BLaER1 treated with 17β-estradiol and CSF1 and Interleukin-3, amounts not matched to agents 10 nM and 100 nM (cell line): ENCODE measurements around the gene MRPL39.

Experiments used
- H3K27ac ChIP-seq, 11 experiments: shearing (Covaris generic); formaldehyde crosslinking; 2 replicates each; pipeline ENCODE4 v1.8.1; 2022
- H3K27me3 ChIP-seq, 11 experiments: shearing (Covaris generic); formaldehyde crosslinking; 2 replicates each; pipeline ENCODE4 v1.8.1; 2022
- H3K36me3 ChIP-seq, 11 experiments: shearing (Covaris generic); formaldehyde crosslinking; 2 replicates each; pipeline ENCODE4 v1.8.1; 2022
- H3K4me1 ChIP-seq, 10 experiments: shearing (Covaris generic); formaldehyde crosslinking; 2 replicates each; pipeline ENCODE4 v1.8.1; 2022
- H3K4me2 ChIP-seq, 11 experiments: shearing (Covaris generic); formaldehyde crosslinking; 2 replicates each; pipeline ENCODE4 v1.8.1; 2022
- H3K4me3 ChIP-seq, 10 experiments: shearing (Covaris generic); formaldehyde crosslinking; 2 replicates each; pipeline ENCODE4 v1.8.1; 2022
- H3K9ac ChIP-seq, 11 experiments: shearing (Covaris generic); formaldehyde crosslinking; 2 replicates each; pipeline ENCODE4 v1.8.1; 2022
- H3K9me3 ChIP-seq, 11 experiments: shearing (Covaris generic); formaldehyde crosslinking; replicated peaks in 1 of 11; 2 replicates each; pipeline ENCODE4 v1.8.1; 2022
- H4K20me1 ChIP-seq, 11 experiments: shearing (Covaris generic); formaldehyde crosslinking; 2 replicates each; pipeline ENCODE4 v1.8.1; 2022
- Cebpa-rat ChIP-seq, 11 experiments: shearing (Covaris generic); IDR thresholded peaks; 2 replicates each; pipeline ENCODE4 v1.8.1; 2022

The MRPL39 gene

DNA sequence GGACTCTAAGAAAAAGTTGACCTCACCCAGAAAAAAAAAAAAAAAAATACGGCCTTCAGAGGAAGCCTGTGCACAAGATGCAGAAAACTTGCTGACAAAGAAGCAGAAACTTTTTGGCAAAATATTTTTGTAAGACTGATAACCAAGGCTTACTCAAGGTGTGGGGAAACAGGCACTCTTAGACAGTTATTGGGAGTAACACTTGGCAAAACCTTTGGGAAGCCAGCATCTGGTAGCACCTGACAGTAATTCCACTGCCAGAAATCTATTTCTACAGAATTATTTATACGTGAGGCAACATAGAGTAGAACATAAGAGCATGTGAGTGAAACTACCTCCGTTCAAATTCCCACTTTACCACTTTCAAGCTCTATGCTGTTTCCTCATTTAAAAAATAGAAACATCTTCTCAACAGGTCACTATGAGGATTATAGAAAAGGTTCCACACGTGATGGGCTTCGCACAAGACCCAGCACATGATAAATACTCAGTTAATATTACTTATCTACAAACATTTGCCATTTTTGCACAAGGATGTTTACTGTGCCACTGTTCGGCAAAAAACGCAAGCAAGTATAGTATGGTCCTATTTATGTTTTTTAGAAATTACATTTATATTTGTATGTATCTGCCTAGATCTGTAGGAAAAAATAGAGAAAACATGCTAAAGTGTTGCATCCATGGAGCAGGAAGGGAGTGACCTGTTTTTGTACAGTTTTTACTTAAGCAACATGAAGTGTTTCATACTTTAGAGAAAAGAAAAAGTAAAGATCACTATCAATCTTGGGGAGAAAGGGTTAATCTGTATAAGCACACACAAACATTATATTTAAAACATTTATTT is 22.2 kb downstream of the MRPL39 start:
- Histone ChIP-seq H3K36me3 (peaks cover 41 to 98% (median 63%) of the 10 kb centered on the region in 11 experiments), H3K27me3 (no peaks in the 10 kb centered on the region)
- no peak for TF ChIP-seq Cebpa-rat (IDR thresholded peaks at IDR 0.05)

DNA sequence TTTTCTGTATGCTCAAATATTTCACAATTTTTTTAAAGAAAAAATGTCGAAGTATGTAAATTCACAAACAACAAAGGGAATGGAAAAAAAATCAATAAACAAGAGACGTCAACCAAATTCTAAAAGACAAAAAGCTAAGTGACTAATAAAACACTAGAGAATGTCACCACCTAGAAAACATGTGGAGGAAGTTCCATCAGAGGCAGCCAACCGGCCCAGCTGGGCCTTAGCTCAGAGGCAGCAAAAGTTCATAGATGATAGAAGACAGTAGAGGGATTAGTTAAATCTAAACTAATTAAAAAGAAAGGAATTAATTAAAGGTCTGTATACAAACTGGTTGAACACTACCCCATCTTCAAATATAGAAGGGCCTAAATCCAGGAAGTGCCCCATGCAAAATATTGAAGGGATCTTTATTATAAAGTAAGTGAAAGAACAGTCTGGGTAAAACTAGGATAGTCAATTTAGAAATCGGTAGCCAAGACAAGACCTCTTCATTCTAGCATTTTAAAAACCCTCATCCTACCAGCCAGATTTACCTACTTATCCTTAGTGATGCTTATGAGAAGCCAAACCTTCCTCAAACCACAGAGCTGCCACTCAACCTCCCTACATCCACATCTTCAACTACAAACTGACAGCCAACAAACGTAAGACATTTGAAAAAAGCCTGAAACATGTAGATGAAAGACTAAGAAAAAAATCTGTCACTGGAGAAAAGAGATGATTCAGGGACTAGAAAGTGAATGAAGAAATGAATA is 23.7 kb downstream of the MRPL39 start:
- no peak for TF ChIP-seq Cebpa-rat (IDR thresholded peaks at IDR 0.05)
- Histone ChIP-seq H3K4me1 (peaks cover 0 to 11% (median 0%) of the 10 kb centered on the region in 10 experiments; a peak in 3 of 20 replicates), H3K27me3 (no peaks in the 10 kb centered on the region), H4K20me1 (no peaks in the 10 kb centered on the region), H3K9me3 (no peaks in the 10 kb centered on the region), H3K4me2 (no peak overlapping the region), H3K4me3 (no peak overlapping the region), H3K9ac (no peak overlapping the region), H3K36me3 (peaks cover 31 to 91% (median 48%) of the 10 kb centered on the region in 11 experiments), H3K27ac (no peak overlapping the region)

More for the DNA sequence above, 22.2 kb downstream of the MRPL39 start:
- Histone ChIP-seq H4K20me1 (no peaks in the 10 kb centered on the region), H3K4me2 (no peak overlapping the region), H3K9me3 (no peaks in the 10 kb centered on the region), H3K4me1 (peaks cover 0 to 11% (median 0%) of the 10 kb centered on the region in 10 experiments; a peak in 3 of 20 replicates), H3K9ac (no peak overlapping the region), H3K27ac (no peak overlapping the region), H3K4me3 (no peak overlapping the region)

DNA sequence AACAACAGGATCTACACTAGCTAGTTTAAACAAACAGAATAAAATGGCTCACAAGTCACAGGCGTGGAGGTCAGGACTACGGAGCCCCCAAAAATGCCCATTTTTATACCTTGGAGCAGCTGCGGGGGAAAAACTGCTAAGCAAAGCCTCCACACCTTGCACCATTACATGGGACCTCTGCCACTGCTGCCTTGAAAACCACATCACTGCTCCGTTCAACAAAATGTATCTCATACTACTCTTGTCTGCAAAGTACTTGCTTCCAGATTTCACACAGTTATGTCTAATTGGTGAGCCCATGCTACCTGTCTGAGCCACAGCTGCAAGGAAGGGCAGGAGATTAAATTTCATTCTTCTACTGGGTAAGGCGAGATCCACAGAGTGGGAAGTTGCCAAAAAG is 24.4 kb downstream of the MRPL39 start:
- Histone ChIP-seq H3K27me3 (no peaks in the 10 kb centered on the region), H3K9ac (no peak overlapping the region), H3K4me1 (peaks cover 0 to 11% (median 0%) of the 10 kb centered on the region in 10 experiments; a peak in 3 of 20 replicates), H3K36me3 (peaks cover 31 to 91% (median 48%) of the 10 kb centered on the region in 11 experiments), H3K4me2 (no peak overlapping the region), H3K4me3 (no peak overlapping the region), H4K20me1 (no peaks in the 10 kb centered on the region), H3K9me3 (no peaks in the 10 kb centered on the region), H3K27ac (no peak overlapping the region)
- no peak for TF ChIP-seq Cebpa-rat (IDR thresholded peaks at IDR 0.05)

DNA sequence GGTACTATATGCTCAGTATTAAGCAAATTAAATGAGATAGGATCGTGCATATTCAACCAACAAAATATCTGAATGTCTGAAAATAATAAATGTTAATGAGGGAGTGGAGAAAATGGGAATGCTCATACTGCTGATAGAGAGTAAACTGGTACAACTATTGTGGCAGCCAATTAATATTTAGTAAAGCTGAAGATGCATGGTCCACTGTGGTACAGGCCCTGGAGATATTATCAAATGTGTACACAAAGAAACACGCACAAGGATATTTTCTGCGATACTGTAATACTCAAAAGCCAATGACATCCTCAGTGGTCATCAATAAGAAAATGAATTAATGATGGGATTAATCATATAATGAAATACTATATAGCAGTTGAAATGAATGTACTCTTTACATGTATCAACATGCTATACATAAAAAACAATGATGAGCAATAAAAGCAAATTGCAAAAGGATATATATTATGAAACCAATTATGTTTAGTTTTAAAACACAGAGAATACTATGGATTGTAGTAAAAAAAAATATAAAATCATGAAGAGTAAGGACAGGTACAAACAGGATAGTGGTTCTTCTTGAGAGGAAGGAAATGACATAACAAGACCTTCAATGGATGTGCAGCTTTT is 25.0 kb downstream of the MRPL39 start:
- H3K27ac ChIP-seq: no peak overlapping the region
- H3K36me3 ChIP-seq: peaks cover 31 to 91% (median 48%) of the 10 kb centered on the region in 11 experiments; a peak in 21 of 22 replicates
- TF ChIP-seq Cebpa-rat (IDR thresholded peaks at IDR 0.05): no peak
- no peak overlapping the region for H3K4me2 ChIP-seq
- no peaks in the 10 kb centered on the region for H4K20me1 ChIP-seq
- H3K4me1 ChIP-seq: peaks cover 0 to 11% (median 0%) of the 10 kb centered on the region in 10 experiments; a peak in 3 of 20 replicates
- H3K9me3 ChIP-seq: no peaks in the 10 kb centered on the region
- no peak overlapping the region for H3K9ac ChIP-seq
- no peak overlapping the region for H3K4me3 ChIP-seq
- no peaks in the 10 kb centered on the region for H3K27me3 ChIP-seq

DNA sequence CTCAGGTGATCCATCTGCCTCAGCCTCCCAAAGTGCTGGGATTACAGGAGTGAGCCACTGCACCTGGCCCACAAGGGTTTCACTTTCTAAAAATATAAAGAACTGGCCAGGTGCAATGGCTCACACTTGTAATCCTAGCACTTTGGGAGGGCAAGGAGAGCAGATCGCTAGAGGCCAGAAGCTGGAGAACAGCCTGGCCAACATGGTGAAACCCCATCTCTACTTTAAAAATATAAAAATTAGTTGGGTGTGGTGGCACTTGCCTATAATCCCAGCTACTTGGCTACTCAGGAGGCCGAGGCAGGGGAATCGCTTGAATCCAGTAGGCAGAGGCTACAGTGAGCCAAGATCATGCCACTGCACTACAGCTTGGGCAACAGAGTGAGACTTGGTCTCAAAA is 25.7 kb downstream of the MRPL39 start:
- no peaks in the 10 kb centered on the region for H4K20me1 ChIP-seq
- no peak for TF ChIP-seq Cebpa-rat (IDR thresholded peaks at IDR 0.05)
- no peak overlapping the region for H3K4me2 ChIP-seq
- H3K27me3 ChIP-seq: no peaks in the 10 kb centered on the region
- no peak overlapping the region for H3K27ac ChIP-seq
- H3K9ac ChIP-seq: no peak overlapping the region
- H3K36me3 ChIP-seq: peaks cover 27 to 91% (median 50%) of the 10 kb centered on the region in 11 experiments; a peak in 21 of 22 replicates
- H3K9me3 ChIP-seq: no peaks in the 10 kb centered on the region
- H3K4me3 ChIP-seq: no peak overlapping the region
- H3K4me1 ChIP-seq: peaks cover 0 to 11% (median 0%) of the 10 kb centered on the region in 10 experiments; a peak in 3 of 20 replicates

DNA sequence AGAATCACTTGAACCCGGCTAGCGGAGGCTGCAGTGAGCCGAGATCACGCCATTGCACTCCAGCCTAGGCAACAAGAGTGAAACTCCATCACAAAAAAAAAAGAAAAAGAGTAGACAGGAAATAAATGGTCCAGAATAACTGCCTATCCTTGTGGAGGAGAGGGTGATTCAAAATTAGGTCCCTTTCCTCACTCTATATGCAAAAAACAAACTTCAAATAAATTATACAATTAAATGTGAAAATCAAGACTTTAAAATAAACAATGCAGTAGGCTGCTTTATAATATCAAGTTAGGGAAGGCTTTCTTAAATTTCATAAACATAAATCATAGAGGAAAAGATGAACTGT is 26.4 kb downstream of the MRPL39 start:
- no peak overlapping the region for H3K4me3 ChIP-seq
- H4K20me1 ChIP-seq: no peaks in the 10 kb centered on the region
- H3K4me1 ChIP-seq: peaks cover 0 to 11% (median 0%) of the 10 kb centered on the region in 10 experiments; a peak in 6 of 20 replicates
- no peak overlapping the region for H3K27ac ChIP-seq
- no peaks in the 10 kb centered on the region for H3K27me3 ChIP-seq
- no peak overlapping the region for H3K9ac ChIP-seq
- H3K4me2 ChIP-seq: no peak overlapping the region
- H3K36me3 ChIP-seq: peaks cover 26 to 91% (median 50%) of the 10 kb centered on the region in 11 experiments; a peak in 21 of 22 replicates
- no peak for TF ChIP-seq Cebpa-rat (IDR thresholded peaks at IDR 0.05)
- no peaks in the 10 kb centered on the region for H3K9me3 ChIP-seq

DNA sequence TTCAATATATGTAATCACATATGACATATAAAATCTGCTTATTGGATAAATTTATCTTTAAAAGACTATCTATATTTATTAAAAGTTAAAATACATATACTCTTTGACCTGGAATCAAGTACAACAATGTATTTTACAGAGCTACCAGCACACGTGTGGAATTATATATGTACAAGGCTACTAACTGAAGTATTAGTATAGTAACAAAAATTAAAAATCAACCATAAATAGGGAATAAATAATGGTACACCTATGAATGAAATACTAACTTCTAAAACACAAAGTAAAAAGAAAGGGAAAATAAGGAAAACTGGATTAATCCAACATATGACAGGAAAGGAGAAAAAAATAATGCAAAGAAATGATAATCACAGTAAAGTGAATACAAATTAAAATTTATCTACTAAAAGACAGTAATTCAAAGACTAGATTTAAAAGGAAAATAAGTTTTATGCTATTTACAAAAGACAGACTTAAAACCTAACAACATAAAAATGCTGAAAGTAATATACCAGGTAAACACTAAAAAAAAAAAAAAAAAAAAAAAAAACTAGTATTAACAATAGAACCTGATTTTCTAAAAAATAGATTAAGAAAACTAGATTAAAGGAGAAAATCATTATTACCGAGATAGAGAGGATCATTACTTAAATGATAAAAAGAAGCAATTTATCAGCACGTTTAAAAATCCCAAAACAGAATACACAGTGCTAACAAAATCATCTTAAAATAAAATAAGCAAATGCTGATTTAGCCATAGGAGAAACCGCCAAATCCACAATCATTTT is 27.9 kb downstream of the MRPL39 start:
- TF ChIP-seq Cebpa-rat (IDR thresholded peaks at IDR 0.05): no peak
- H3K36me3 ChIP-seq: peaks cover 16 to 90% (median 48%) of the 10 kb centered on the region in 11 experiments; a peak in 21 of 22 replicates
- no peaks in the 10 kb centered on the region; a peak in 1 of 22 replicates for H4K20me1 ChIP-seq
- H3K27me3 ChIP-seq: no peaks in the 10 kb centered on the region
- no peak overlapping the region for H3K4me2 ChIP-seq
- H3K4me3 ChIP-seq: no peak overlapping the region
- H3K4me1 ChIP-seq: peaks cover under 1 to 17% (median 9%) of the 10 kb centered on the region in 10 experiments; a peak in 18 of 20 replicates
- no peak overlapping the region for H3K9ac ChIP-seq
- no peaks in the 10 kb centered on the region for H3K9me3 ChIP-seq
- no peak overlapping the region for H3K27ac ChIP-seq
